Stimulated activated CD4-positive, alpha-beta T cell treated with anti-CD3 and anti-CD28 coated beads, Interleukin-4, amount 100 ng/mL, for 48 hours (primary cell): ENCODE measurements around the gene BCAM.
"Not testable (repeated sequence)": the region's sequence is repeated elsewhere in the genome, so short reads cannot be mapped to it uniquely, and the experiment has no call there.

ENCODE experiments used
- DNase-seq, 2 donors: peaks; one replicate each; pipeline ENCODE4 v3.0.0-alpha.2; 2020; ENCODE audit warnings: low read depth in 2 of 2

Gene BCAM

GRCh38 chr19:44808463-44809371 is at the start of gene BCAM:
TSS of gene BCAM (plus strand) at chr19:44809103. CDS start at chr19:44809125, 22 bp downstream.
- no peak for DNase-seq

GRCh38 chr19:44762038-44762437 is 46.9 kb upstream of the BCAM start:
- no peak for DNase-seq

GRCh38 chr19:44765033-44765948 is 43.6 kb upstream of the BCAM start:
- DNase-seq, result no peak

- no peak for DNase-seq
Measured at GRCh38 chr19:44765949-44766335, 43.0 kb upstream of the BCAM start.

- DNase-seq, result no peak
Measured at GRCh38 chr19:44767295-44768180, 41.4 kb upstream of the BCAM start.

- DNase-seq, result peak; percentile 95 to 97
Measured at GRCh38 chr19:44770550-44771257, 38.2 kb upstream of the BCAM start.

- not testable (repeated sequence) for DNase-seq
Measured at GRCh38 chr19:44772144-44772543, 36.8 kb upstream of the BCAM start.

GRCh38 chr19:44772959-44773358 is 35.9 kb upstream of the BCAM start:
- DNase-seq, result no peak

- no peak for DNase-seq
Measured at GRCh38 chr19:44775676-44776240, 33.1 kb upstream of the BCAM start.

GRCh38 chr19:44776402-44777096 is 32.4 kb upstream of the BCAM start:
- DNase-seq, result no peak

- DNase-seq, result no peak
Measured at GRCh38 chr19:44777715-44778347, 31.1 kb upstream of the BCAM start, which contains the start of gene CBLC. TSS of gene CBLC (plus strand) at chr19:44777890. CDS start at chr19:44777932, 42 bp downstream.

GRCh38 chr19:44779150-44779549 is 29.8 kb upstream of the BCAM start:
- DNase-seq, result no peak

- not testable (repeated sequence) for DNase-seq
Measured at GRCh38 chr19:44781694-44782093, 27.2 kb upstream of the BCAM start.

- no peak for DNase-seq
Measured at GRCh38 chr19:44782729-44783128, 26.2 kb upstream of the BCAM start.

- DNase-seq, result no peak
Measured at GRCh38 chr19:44783545-44783944, 25.4 kb upstream of the BCAM start.

GRCh38 chr19:44785271-44785670 is 23.6 kb upstream of the BCAM start:
- no peak for DNase-seq

GRCh38 chr19:44785993-44786392 is 22.9 kb upstream of the BCAM start:
- no peak for DNase-seq

- DNase-seq, result no peak
Measured at GRCh38 chr19:44788971-44789370, 19.9 kb upstream of the BCAM start.

GRCh38 chr19:44789943-44790483 is 18.9 kb upstream of the BCAM start:
- no peak for DNase-seq
